Measurements from ENCODE around the gene PWP2.
"Not testable (repeated sequence)": the region's sequence is repeated elsewhere in the genome, so short reads cannot be mapped to it uniquely, and the experiment has no call there.

Gene PWP2

DNA sequence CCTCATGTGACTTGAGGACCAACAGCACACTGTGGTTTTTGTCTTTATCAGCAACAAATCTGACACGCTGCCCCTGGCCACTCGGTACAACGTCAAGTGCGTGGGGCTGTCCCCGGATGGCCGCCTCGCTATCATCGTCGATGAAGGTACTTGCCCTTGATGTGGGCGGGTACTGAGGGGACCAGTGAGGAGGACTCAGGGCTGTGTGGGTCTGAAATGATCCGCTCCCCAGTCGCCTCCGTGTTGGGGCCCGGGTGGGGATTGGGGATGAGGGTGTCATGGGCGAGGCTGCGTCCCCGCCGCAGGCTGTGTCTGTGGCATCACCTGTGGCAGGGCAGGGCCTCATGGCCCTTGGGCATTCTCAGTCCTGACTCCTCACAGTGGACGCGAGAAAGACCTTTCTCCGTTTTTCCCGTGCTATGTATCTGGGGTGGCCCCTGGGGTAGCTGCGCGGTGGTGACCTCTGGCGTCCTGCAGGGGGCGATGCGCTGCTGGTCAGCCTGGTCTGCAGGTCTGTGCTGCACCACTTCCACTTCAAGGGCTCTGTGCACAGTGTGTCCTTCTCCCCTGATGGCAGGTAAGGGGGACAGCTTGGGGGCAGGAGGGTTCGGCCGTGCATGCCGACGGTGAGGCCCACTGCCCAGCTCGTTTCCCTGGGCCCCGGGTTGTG lies 6.6 kb downstream of the PWP2 start:
- DNase-seq; in situ Hi-C loops (cut with MboI; ENCODE audit: low pct_unique_long_range_greater_than_20kb, low sequenced_read_pairs): not testable (repeated sequence)

DNA sequence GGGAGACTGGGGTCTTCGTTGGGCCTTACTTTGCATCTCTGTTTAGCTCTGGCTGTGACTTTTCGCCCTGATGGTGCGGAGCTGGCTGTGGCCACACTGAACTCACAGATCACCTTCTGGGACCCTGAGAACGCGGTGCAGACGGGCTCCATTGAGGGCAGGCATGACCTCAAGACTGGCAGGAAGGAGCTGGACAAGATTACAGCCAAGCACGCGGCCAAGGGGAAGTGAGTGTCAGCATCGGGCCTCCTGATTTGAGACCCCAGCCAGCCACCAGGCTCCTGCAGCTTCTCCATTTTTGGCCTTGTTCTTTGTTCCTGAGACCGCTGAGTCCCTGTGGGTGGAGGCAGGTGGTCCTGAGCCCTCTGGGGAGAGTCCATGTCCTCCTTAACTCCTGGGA lies 14.9 kb downstream of the PWP2 start:
- DNase-seq; in situ Hi-C loops (cut with MboI; ENCODE audit: low pct_unique_long_range_greater_than_20kb, low sequenced_read_pairs): not testable (repeated sequence)

GRCh38 chr21:44127827-44128226 lies 20.6 kb downstream of the PWP2 start:
- in situ Hi-C loops (cut with MboI; ENCODE audit: low pct_unique_long_range_greater_than_20kb, low sequenced_read_pairs); DNase-seq: not testable (repeated sequence)

- in situ Hi-C loops (cut with MboI; ENCODE audit: low pct_unique_long_range_greater_than_20kb, low sequenced_read_pairs) = not testable (repeated sequence)
Observed at GRCh38 chr21:44133715-44134057, 26.5 kb downstream of the PWP2 start.

DNA sequence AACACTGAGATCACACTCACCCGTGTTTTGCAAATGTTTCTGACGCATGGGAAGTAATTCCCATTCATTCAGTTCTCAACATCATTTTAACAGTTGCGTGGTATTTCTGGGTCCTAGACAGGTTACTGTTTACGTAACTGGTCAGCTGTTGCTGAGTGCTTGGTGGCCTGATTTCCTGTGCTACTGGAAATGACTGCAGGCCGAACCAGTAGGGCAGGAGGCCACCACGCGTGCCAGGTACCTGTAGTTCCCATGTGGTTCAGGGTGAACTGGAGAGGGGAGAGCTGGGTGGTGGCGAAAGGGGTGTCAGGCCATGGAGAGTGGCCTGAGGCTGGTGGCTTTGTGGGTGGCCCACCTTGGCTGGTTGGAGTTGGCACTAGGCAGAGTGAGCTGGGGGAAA lies 27.5 kb downstream of the PWP2 start:
- in situ Hi-C loops (cut with MboI; ENCODE audit: low pct_unique_long_range_greater_than_20kb, low sequenced_read_pairs); DNase-seq: not testable (repeated sequence)

More at GRCh38 chr21:44133715-44134057, 26.5 kb downstream of the PWP2 start:
- DNase-seq = not testable (repeated sequence)

DNA sequence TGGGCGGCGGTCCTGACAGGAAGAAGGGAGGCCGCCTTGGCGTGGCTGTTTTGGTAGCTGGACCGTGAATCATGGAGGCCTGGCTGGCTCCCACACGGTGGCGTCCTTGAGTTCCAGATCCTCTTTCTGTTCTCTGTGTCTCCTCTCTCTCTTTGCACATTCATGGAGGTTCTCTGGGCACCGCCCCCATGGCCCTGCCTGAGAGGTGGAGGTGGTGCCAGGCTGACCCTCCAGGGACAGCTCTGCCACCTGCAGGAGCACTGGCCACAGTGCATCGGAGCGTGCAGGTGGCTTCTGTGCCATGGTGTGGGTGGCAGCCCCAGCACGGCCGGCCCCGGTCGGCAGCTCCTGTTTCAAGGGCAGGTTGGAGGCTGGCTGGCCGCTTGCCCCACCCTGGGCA lies 30.8 kb downstream of the PWP2 start:
- DNase-seq; in situ Hi-C loops (cut with MboI; ENCODE audit: low pct_unique_long_range_greater_than_20kb, low sequenced_read_pairs): not testable (repeated sequence)

- DNase-seq; in situ Hi-C loops (cut with MboI; ENCODE audit: low pct_unique_long_range_greater_than_20kb, low sequenced_read_pairs): not testable (repeated sequence)
Observed at GRCh38 chr21:44139787-44140551, 32.8 kb downstream of the PWP2 start.

DNA sequence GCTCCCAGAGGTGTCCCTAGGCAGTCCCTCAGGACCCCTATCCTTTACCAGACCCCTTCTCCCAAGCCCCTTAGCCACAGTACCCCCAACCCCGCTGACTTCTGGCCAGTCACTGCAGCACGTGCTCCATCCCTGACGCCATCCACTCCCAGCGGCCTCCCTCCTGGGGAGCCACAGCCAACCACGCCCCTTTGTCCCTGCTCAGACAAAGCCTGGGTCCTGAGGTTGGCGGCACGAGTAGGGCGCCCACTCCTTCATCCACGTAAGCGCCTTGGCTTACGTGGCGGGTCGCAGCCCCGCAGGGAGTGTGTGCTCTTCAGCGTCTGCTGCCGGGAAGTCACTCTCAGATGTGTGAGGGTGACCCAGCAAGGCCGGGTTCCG lies 33.3 kb downstream of the PWP2 start:
- DNase-seq; in situ Hi-C loops (cut with MboI; ENCODE audit: low pct_unique_long_range_greater_than_20kb, low sequenced_read_pairs): not testable (repeated sequence)

DNA sequence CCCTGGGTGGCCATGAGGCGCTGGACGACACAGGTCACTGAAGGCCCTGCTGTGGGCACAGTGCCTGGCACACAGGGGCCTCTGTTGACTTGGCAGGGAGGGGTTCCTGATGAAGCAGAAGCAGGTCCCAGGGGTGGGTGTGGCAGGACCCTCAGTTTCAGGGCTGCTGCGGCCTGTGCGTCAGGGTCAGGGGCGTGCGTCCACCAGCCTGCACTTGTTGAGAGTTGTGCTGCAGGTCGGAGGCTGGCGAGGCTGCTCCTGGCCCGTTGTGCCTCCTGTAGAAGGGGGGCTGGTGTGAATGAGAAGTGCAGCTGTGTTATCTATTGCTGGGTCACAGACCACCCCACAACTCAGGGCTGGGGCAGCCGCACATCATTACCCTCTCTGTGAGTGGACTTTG lies 35.3 kb downstream of the PWP2 start:
- DNase-seq; in situ Hi-C loops (cut with MboI; ENCODE audit: low pct_unique_long_range_greater_than_20kb, low sequenced_read_pairs): not testable (repeated sequence)

DNA sequence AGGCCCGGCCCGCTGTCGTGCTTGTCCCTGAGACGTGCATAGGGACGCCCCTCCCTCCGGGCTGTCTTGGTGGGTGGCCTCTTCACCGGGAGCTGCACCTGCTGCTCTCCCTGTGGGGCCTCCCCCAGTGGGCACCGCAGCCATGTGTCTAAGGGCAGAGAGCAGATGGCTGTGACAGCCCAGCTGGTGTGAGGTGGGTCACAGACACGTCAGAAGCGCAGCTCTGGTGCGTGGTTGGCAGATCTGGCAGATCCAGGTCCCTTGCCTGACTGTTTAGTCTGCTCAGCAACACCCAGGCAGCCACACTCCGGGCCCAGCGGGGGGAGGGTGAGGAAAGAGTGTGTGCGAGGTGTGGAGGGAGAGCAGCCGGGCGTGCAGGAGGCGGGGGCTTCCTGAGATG lies 36.2 kb downstream of the PWP2 start:
- DNase-seq; in situ Hi-C loops (cut with MboI; ENCODE audit: low pct_unique_long_range_greater_than_20kb, low sequenced_read_pairs): not testable (repeated sequence)

- in situ Hi-C loops (cut with MboI; ENCODE audit: low pct_unique_long_range_greater_than_20kb, low sequenced_read_pairs); DNase-seq: not testable (repeated sequence)
Observed at GRCh38 chr21:44143996-44144395, 36.8 kb downstream of the PWP2 start.

DNA sequence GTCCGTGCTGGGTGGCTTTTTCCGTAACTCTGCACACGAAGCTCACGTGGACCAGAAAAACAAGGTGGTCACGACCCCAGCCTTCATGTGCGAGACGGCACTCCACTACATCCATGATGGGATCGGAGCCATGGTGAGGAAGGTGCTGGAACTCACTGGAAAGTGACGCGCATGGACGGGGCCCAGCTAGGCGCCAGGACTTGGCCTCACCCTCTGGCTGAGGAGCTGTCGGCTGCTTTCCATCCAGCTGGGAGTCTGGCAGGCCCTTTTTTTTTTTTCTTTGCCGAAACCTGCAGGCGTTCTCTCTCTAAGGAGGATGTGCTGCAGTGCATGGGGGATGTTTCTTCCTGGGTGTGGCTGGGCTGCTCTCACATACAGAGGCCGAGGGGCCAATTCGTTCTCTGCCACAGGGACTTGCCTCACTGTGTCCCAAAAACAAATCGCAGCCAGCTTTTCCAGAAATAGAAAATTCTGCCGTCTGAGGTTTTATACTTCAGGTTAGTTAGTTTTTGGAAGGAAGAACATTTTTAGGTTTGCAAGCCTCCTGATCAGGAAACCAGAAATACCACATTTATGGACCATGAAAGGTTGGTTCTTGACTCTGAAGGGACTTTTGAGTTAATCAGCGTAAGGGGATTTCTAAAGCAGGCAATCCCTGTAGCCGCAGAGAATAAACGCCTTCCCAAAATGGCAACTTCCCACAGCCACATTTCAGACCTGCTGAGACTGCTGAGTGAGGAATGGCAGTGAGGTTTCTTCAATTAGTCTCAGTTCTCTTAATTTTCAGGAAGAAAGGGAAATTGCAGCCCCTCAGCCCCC lies 37.8 kb downstream of the PWP2 start:
- DNase-seq; in situ Hi-C loops (cut with MboI; ENCODE audit: low pct_unique_long_range_greater_than_20kb, low sequenced_read_pairs): not testable (repeated sequence)

DNA sequence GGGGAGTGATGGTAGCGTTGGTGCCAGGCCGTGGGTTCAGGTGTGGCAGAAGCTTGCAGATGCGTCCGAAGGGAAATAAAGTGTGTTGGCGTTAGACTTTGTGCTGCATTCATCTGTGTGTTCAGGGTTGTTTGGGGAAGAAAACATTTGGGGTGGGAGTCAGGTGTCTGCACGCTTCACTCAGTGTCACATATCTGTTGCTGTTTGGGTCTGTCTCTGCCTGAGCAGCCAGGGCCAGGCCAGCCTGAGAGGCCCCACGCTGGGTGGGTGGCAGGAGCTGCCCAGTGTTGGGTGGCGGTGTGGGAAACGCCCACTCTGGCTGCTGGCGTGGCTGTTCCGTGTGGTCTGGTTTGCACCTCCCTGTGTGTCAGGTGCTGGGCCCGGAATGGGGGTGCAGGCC lies 38.4 kb downstream of the PWP2 start:
- DNase-seq; in situ Hi-C loops (cut with MboI; ENCODE audit: low pct_unique_long_range_greater_than_20kb, low sequenced_read_pairs): not testable (repeated sequence)

DNA sequence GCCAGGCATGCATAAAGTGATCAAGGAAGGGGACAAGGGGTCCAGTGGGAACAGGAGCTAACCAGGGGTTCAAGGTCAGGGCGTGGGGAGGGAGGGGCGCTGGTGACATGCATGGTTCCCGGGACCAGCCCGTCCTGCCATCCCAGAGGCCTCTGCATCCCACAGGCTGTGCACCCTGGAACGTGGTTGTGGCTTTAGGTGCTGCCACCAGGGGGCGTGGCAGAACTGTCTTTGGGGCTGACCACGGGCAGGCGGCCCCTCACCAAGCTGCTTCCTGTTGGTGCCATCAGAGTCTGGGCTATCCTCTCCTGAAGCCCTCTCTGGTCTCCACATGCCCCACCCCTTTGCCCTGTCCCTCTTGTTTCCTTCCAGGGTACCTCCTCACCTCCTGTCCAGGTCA lies 39.9 kb downstream of the PWP2 start:
- in situ Hi-C loops (cut with MboI; ENCODE audit: low pct_unique_long_range_greater_than_20kb, low sequenced_read_pairs); DNase-seq: not testable (repeated sequence)

DNA sequence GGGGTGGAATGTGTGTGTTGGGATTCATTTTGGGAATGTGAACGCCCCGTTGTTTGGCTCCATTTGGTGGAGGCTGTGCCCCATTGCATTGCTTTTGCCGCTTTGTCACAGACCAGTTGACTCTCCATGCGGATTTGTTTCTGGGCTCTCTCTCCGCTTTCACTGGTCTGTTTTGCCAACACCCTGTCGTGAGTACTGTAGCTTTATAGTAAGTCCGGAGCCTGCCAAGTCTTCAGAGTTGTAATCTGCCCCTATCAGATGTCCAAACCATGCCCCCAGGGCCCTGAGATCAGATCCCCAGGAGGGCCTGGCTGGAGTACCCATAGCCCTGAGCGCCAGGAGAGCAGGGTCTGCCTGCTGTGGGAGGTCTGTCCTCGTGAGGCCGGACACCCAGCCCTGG lies 43.1 kb downstream of the PWP2 start:
- DNase-seq; in situ Hi-C loops (cut with MboI; ENCODE audit: low pct_unique_long_range_greater_than_20kb, low sequenced_read_pairs): not testable (repeated sequence)

- DNase-seq = not testable (repeated sequence)
Observed at GRCh38 chr21:44153214-44153888, 46.2 kb downstream of the PWP2 start.

GRCh38 chr21:44153889-44154228 lies 46.7 kb downstream of the PWP2 start:
- in situ Hi-C loops (cut with MboI; ENCODE audit: low pct_unique_long_range_greater_than_20kb, low sequenced_read_pairs); DNase-seq: not testable (repeated sequence)

More at GRCh38 chr21:44153214-44153888, 46.2 kb downstream of the PWP2 start:
- in situ Hi-C loops (cut with MboI; ENCODE audit: low pct_unique_long_range_greater_than_20kb, low sequenced_read_pairs) = not testable (repeated sequence)

DNA sequence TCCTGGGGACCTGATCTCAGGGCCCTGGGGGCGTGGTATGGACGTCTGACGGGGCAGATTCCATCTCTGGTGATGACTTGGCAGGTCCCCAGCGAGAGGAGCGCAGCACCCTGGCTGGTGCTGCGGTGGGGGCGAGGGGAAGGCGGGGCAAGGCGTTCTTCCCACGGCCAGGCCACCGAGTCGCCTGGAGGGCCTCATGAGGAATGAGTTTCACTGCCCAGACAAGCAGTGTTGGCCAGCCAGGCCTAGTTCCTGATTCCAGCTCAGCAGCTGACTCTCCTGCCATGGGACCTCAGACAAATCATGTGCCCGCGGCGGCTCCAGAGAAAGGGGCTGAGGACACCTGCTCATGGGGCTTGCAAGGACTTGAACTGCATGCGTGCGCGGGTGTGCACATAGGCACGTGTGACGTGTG lies 47.6 kb downstream of the PWP2 start:
- in situ Hi-C loops (cut with MboI; ENCODE audit: low pct_unique_long_range_greater_than_20kb, low sequenced_read_pairs); DNase-seq: not testable (repeated sequence)

Data from KBM-7 (cell line).